Measurements from ENCODE around the gene SCUBE3.

SCUBE3 gene

DNA sequence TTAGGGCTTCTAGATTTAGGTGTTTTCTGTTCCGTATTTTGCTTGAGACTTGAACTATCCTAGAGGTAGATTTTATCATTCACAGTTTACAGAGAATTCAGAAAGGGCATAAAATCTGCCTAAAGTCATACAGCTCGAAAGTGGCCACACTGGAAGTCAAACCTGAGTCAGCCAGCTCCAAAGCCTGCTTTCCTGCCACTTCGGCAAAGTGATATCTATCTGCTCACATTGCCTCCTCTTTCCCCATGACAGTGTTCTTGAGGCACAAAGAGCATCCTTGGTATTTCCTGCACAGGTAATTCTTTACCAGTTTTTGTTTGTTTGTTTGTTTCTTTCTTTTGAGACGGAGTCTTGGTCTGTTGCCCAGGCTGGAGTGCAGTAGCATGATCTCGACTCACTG lies 19.4 kb upstream of the SCUBE3 start:
- Histone ChIP-seq H3K4me1 (peaks cover 0 to 4% (median 0%) of the 10 kb centered on the region in 4 donors), H3K27ac (no peak overlapping the region), H3K36me3 (no peaks in the 10 kb centered on the region), H3K4me3 (no peak overlapping the region), H3K9me3 (no peaks in the 10 kb centered on the region), H3K27me3 (no peaks in the 10 kb centered on the region)
- no peak for DNase-seq
- intact Hi-C loops (cut with DNase I; ENCODE audit: low total_unique reads) = no loop called here
- no peak for TF ChIP-seq CTCF (IDR thresholded peaks at IDR 0.05)

DNA sequence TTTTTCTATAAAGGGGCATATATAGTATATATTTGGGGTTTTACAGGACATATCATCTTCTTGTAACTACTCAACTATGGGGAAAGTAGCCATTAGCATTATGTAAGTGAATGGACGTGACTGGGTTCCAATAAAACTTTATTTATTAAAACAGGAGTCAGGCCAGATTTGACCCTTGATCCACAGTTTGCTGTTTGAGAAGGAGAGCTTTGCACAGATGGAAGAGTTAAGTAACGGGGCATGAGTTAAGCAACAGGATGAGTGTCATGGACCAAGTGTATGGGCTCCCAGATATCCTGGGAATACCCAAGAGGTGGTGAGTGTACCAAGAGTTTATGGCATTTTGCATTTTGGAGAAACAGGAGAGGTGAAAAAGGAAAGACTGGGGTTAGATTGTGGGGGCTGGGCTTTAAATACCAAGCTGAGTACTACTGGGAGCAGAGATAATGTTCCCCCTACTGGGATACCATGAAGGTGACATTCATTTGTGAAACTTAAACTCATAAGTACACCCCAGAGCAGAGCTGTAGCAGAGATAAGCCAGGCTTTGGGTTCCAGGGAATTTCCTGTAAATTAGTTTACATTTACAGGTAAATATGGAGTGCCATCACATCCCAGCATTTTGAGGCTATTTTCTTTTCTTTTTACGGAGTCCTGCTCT lies 18.5 kb upstream of the SCUBE3 start:
- H3K9me3 ChIP-seq = no peaks in the 10 kb centered on the region
- intact Hi-C loops (cut with DNase I; ENCODE audit: low total_unique reads) = no loop called here
- no peak for DNase-seq
- H3K36me3 ChIP-seq = no peaks in the 10 kb centered on the region
- H3K27me3 ChIP-seq = no peaks in the 10 kb centered on the region
- TF ChIP-seq CTCF (IDR thresholded peaks at IDR 0.05) = no peak
- H3K27ac ChIP-seq = no peak overlapping the region
- H3K4me3 ChIP-seq = no peak overlapping the region
- peaks cover 0 to 4% (median 0%) of the 10 kb centered on the region in 4 donors for H3K4me1 ChIP-seq

DNA sequence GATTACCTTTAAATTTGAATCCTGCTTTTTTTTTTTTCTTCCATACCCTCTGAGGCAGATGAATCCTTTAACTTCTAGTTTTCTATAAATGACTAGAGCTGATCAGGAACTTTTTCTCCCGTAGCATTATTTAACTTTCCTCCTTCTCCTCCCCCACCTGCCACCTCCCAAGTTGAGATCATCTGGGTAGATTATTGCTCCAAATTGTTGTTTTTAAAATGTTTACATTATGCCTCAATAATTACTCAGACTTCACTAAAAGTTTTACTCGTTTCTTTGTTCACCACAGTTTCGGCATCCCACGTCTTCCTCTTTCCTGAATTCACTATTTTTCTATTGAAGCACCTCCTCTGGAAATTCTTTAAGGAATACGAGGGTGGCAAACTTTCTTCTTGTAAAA lies 16.6 kb upstream of the SCUBE3 start:
- no peaks in the 10 kb centered on the region for H3K27me3 ChIP-seq
- no peaks in the 10 kb centered on the region for H3K4me1 ChIP-seq
- no peaks in the 10 kb centered on the region for H3K9me3 ChIP-seq
- TF ChIP-seq CTCF (IDR thresholded peaks at IDR 0.05) = no peak
- no peak overlapping the region for H3K4me3 ChIP-seq
- no peak for DNase-seq
- H3K36me3 ChIP-seq = no peaks in the 10 kb centered on the region
- H3K27ac ChIP-seq = no peak overlapping the region
- intact Hi-C loops (cut with DNase I; ENCODE audit: low total_unique reads) = no loop called here

DNA sequence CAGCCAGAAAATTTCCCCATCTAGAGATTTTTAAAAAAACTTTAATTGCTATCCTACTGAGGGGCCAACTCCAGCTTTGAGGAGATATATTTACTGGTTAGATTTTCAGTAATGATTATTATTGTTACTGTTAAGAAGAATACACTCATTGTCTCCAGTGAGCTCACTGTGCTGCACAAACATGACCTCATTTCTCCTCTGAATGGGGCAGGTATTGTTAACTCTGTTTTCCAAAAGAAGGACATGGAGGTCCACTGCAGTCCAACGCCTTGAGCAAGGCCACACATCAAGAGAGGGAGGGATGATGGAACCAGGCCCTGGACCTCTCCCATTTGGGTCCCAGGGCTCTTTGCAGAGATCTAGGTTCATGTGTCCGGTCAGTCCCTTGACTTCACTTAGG lies 13.9 kb upstream of the SCUBE3 start:
- Histone ChIP-seq H3K36me3 (no peaks in the 10 kb centered on the region), H3K4me3 (no peak overlapping the region), H3K27ac (no peak overlapping the region), H3K9me3 (no peaks in the 10 kb centered on the region), H3K4me1 (no peaks in the 10 kb centered on the region), H3K27me3 (no peaks in the 10 kb centered on the region)
- TF ChIP-seq CTCF (IDR thresholded peaks at IDR 0.05) = no peak
- intact Hi-C loops (cut with DNase I; ENCODE audit: low total_unique reads) = no loop called here
- no peak for DNase-seq

- Histone ChIP-seq H3K4me3 (no peak overlapping the region), H3K9me3 (no peaks in the 10 kb centered on the region), H3K27me3 (no peaks in the 10 kb centered on the region), H3K36me3 (no peaks in the 10 kb centered on the region), H3K4me1 (no peaks in the 10 kb centered on the region), H3K27ac (no peak overlapping the region)
- intact Hi-C loops (cut with DNase I; ENCODE audit: low total_unique reads) = no loop called here
- TF ChIP-seq CTCF (IDR thresholded peaks at IDR 0.05) = no peak
- DNase-seq = no peak
Measured at GRCh38 chr6:35202066-35202546, 11.7 kb upstream of the SCUBE3 start.

All from tibial artery (tissue), 4 donors.